NCI-H82 (cell line): ENCODE measurements around the gene PRRC2B.
A peak's percentile ranks its signal among the peaks of the same experiment; 100 is the strongest.

Source experiments
- DNase-seq: peaks from one replicate; lab custom pipeline; 2025; lab: John Stamatoyannopoulos, UW

Gene PRRC2B

DNA sequence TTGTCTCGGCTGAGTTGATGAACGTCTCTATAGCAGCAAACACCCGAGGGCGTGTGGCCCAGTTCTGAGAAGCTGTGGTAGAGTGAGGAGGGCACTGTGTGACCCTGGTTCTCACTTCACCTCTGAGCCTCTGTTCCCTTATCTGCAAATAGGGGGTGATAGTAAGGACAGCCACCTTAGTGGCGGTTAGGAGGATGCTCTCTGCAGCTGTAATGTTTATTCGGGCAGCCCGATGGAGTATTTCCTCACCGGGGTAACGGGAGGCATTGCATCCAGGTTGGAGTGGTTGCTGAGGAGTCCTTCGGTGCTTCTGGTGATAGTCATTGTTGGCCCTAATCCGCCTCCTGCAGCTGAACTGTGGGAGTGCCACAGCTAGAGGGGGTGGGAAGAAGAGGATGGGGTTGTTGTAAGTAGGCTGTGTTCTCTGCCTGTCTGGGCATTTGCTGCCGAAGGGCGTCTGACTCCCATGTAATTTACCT lies 13.9 kb downstream of the PRRC2B start:
- peak; percentile 82 for DNase-seq

DNA sequence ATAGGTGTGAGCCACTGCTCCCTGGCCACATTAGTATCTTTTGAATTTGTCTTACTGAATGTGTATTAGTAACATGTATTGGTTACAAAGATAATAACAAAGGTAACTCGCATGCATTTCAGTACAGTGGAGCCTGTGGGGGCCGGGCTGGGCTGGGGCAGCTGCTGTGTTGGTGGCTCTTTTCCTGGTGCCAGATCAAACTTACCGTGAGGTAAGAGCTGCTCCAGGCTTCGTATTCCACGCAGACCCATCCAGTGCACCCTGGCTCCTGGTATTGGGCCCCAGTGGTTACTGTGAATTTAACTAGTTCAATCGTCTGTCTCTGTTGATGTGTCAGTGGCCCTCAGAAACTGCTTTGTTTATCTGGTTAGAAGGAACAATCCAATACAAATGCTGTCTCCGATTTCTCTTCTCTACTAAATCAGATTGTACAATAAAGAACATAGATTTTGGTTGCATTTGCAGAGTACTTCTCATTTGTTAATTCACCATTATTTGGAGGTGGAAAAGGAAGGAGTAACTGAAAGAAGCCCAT lies 15.6 kb downstream of the PRRC2B start:
- DNase-seq: peak; percentile 64

DNA sequence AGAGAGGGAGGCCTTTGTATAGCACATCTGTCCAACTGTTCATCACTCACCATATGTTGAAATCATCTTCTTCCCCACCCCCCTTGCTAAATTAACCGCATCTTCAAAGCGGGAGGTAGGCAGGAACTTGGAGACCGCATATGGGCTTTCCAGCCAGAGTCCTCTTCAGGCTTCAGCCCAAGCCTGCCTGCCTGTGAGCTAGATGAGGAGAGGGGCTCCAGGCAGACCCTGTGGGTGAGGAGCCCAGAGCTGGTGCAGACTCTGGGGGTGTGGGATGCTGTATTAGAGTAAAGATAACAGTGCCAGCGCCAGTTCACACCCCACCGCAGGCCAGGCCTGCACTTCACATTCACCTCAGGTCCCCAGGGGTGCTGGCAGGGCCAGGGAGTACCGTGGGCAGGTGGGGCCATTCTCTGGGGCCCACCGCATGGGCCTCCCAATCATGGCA lies 16.2 kb downstream of the PRRC2B start:
- DNase-seq: peak; percentile 87

- DNase-seq: no peak
These were observed 18.1 kb downstream of the PRRC2B start for GRCh38 chr9:131411719-131412681.

GRCh38 chr9:131416509-131416908 lies 22.6 kb downstream of the PRRC2B start:
- DNase-seq: no peak

- DNase-seq: no peak
These were observed 23.6 kb downstream of the PRRC2B start for GRCh38 chr9:131417264-131418142.

DNA sequence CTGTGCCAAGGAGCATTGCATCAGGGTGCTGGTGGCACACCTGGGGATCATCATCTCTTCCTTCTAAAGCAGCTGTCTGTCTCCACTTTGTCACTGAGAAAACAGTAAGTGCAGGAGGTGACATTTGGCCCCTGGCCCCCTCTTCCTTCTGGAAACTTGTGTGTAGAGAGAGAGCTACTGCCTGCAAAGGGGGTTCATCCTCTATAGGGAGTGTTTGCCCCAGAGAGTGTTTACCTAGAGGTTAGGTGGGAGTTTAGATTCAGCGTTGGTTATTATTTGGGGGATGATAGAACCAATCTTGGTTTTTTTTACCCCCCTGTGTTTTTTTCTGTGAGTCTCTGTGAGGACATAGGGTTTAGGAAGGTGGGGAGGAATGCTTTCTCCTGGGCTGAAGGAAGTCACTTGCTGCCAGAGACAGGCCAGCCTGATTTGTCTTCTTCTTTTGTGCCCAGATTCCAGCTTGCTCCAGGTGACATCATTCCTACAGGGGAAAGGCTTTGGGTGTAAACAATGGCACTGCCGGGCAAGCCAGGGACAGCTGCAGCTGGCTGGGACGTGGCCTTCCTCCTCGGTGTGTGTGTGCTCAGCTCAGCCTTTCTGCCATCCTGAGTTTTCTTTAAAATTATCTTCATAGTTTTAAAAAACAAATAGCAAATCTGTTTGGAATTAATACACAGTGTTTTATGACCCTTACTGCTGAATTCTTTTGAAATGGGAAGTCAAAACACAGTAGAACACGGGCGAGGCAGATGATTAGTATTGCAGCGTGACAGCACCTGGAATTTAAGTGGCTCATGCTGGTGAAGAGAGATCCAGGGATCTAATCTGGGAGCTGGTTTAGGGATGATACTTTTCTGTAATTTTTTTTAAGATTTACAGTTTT lies 24.5 kb downstream of the PRRC2B start:
- DNase-seq: peak; percentile 45

DNA sequence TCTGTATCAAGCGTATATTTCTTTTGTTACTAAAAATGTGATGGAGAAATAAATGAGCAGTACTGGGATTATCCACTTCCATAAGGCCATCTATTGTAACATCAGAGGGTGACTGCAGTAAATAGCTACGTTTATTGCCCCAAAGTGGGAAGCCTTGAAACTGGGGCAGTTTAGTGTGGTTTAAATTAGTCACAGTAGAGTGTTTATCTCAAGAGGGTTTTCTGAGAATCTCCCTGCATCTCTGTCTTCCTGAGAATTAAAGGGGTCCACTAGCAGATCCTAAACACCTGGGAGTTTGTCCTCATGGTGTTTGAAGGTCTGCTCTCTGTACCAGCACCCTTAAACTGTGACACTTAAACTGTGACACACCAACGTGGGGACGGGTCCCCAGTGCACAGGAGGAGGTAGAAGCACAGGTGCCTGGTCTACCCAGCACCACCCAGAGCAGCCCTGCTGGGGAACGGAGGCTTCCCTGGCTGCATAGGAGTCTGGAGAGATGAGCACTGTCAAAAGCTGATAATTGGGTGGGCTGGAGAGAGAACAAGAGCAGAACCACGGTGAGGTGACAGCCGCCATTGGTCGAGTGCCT lies 25.2 kb downstream of the PRRC2B start:
- no peak for DNase-seq

- DNase-seq: no peak
These were observed 25.8 kb downstream of the PRRC2B start for GRCh38 chr9:131419716-131420115.

GRCh38 chr9:131420980-131421624 lies 27.2 kb downstream of the PRRC2B start:
- DNase-seq: no peak

GRCh38 chr9:131421691-131422090 lies 27.8 kb downstream of the PRRC2B start:
- DNase-seq: no peak

DNA sequence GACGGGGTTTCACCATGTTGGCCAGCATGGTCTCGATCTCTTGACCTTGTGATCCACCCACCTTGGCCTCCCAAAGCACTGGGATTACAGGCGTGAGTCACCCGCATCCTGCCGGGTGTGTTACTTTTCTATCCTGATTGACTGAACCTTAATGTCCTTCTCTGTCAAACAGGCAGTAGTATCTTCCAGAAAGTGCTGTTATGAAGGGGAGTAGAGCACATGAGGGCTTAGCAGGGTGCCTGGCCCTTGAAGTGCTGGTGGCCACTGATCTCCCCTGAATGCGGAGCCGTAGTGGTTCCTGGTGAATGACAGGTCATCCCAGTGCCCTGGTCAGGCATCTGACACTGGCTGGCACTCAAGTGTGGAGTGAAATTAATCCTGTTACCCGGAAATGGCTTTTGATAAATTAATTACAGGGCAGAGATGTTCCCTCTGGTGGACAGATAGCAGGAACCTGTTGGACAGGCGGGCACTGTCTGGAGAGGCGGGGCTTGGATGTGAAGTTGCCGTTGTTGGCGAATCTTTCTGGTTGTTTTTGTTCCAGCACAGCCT lies 28.4 kb downstream of the PRRC2B start:
- DNase-seq: peak; percentile 72

DNA sequence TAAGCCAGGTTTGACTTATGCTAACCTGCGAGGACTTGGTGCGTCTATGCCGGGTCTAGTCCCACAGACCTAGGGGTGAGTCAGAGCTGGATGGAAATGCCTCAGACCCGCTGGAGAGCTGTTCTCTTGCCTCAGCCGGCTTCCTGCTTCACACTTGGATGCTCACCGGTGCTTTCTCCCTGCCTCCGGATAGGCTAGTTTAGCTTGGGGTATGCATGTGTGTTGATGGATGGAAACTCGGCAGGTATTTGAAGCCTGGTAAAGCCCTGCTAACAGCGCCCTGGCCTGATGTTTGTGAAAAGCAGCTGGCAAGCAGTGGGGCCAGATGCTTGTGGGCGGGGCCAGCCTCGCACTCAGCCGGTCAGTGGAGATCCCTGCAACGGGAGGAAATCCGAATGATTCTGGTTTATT lies 29.3 kb downstream of the PRRC2B start:
- DNase-seq: peak; percentile 74

GRCh38 chr9:131426545-131426944 lies 32.7 kb downstream of the PRRC2B start:
- no peak for DNase-seq

GRCh38 chr9:131429121-131430012 lies 35.5 kb downstream of the PRRC2B start:
- DNase-seq: no peak

GRCh38 chr9:131432050-131432449 lies 38.2 kb downstream of the PRRC2B start:
- DNase-seq: no peak

DNA sequence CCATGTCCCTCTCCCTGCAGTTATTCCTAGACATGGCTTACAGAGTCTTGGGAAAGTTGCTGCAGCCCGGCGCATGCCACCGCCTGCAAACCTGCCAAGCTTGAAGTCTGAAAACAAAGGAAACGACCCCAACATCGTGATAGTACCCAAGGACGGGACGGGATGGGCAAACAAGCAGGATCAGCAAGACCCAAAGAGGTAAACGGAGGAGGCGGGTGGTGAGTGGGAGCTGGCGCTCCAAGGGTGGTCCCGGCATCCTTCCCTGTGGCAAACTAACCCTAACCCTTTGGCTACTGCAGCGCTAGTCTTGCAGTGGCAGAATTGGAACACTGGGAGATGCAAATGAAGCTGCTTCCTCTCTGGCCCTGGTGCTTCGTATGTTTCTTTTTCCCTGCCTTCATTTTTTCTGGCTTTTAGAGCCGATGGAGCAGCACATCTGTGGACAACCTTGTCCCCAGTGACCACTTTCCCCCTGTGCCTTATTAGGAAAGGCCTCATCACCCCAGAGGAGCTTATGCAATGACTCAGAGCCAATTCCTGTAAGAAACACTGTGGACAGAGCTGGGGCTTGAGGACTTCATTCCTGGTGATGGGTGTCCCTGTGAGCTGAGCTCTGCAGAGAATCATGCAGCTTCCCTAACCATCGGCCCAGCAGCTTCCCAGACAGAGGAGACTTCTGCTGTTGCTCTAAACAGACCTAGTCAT lies 38.9 kb downstream of the PRRC2B start:
- DNase-seq: no peak

- no peak for DNase-seq
These were observed 39.5 kb downstream of the PRRC2B start for GRCh38 chr9:131433302-131433854.
